Measurements from ENCODE around the gene SERINC5. TPM values are rescaled to one million over a fixed set of nuclear protein-coding genes. Genes with fewer than 3 reads are reported as not detected.
A peak's percentile ranks its signal among the peaks of the same experiment; 100 is the strongest.

Gene SERINC5
- total RNA-seq, 1 donor from 2014 or later = 57.3 TPM

DNA sequence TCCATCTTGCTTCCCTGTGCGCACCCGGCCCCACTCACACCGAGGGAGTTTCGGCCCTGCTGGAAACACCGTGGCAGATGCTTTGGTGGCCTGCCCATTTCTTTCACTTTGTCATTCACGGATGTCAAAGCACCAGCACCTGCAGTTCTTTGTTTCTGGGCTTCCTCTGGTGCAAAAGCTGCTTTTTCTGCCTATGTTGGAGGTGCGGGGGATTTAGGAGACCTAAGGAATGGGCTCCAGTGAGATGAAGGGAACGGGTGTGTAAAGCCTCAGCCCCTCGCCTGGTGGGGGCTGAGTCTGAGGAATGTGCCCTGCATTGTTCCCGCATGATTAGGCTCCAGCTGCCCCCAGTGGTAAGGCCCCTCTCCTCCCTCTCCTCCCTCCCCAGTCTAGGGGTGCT, 158.4 kb downstream of the SERINC5 start:
- no peak overlapping the region for H2AFZ ChIP-seq (ENCODE audit: low read depth, low read length)

GRCh38 chr5:80094236-80094738, 161.6 kb downstream of the SERINC5 start:
- no peaks in the 10 kb centered on the region for H4K20me1 ChIP-seq (ENCODE audit: insufficient read depth, low read length)
- H3K27ac Mint-ChIP-seq (ENCODE audit: unreplicated experiment) = no peak overlapping the region
- H3K4me1 ChIP-seq (ENCODE audit: insufficient read depth, low read length) = no peaks in the 10 kb centered on the region
- no peak for FAIRE-seq
- H3K27me3 Mint-ChIP-seq (ENCODE audit: low read depth, unreplicated experiment) = no peaks in the 10 kb centered on the region
- TF ChIP-seq EZH2 (IDR thresholded peaks at IDR 0.05; ENCODE audit: insufficient read depth, low read length) (no peak), CTCF (IDR thresholded peaks at IDR 0.05; ENCODE audit: insufficient read depth, low read depth, low read length) (no peak)
- H3K4me3 Mint-ChIP-seq (ENCODE audit: unreplicated experiment) = no peak overlapping the region
- no peaks in the 10 kb centered on the region for H3K9me3 Mint-ChIP-seq (ENCODE audit: unreplicated experiment)
- peaks cover 15% of the 10 kb centered on the region for H3K4me1 Mint-ChIP-seq (ENCODE audit: low read depth, unreplicated experiment)
- H3K9me3 ChIP-seq (ENCODE audit: insufficient read depth, low read depth, low read length) = no peaks in the 10 kb centered on the region
- H2AFZ ChIP-seq (ENCODE audit: low read depth, low read length) = no peak overlapping the region
- H3K4me2 ChIP-seq (ENCODE audit: low read length) = no peak overlapping the region
- H3K27me3 ChIP-seq (ENCODE audit: insufficient read depth, low read length) = no peaks in the 10 kb centered on the region
- no peaks in the 10 kb centered on the region for H3K36me3 ChIP-seq (ENCODE audit: insufficient read depth, low read length)
- DNase-seq (ENCODE audit: low read depth) = no peak
- no peak overlapping the region for H3K4me3 ChIP-seq (ENCODE audit: insufficient read depth, low read depth, low read length)
- H3K9ac ChIP-seq (ENCODE audit: low read length) = no peak overlapping the region
- no peaks in the 10 kb centered on the region for H3K36me3 Mint-ChIP-seq (ENCODE audit: low read depth, unreplicated experiment)
- no peaks in the 10 kb centered on the region for H3K79me2 ChIP-seq (ENCODE audit: insufficient read depth, low read length)
- H3K27ac ChIP-seq (ENCODE audit: low read depth, low read length) = no peak overlapping the region

More for the DNA sequence above, 158.4 kb downstream of the SERINC5 start:
- peaks cover 15% of the 10 kb centered on the region for H3K4me1 Mint-ChIP-seq (ENCODE audit: low read depth, unreplicated experiment)
- no peaks in the 10 kb centered on the region for H3K27me3 Mint-ChIP-seq (ENCODE audit: low read depth, unreplicated experiment)
- Histone ChIP-seq H3K36me3 (ENCODE audit: insufficient read depth, low read length) (no peaks in the 10 kb centered on the region), H3K4me1 (ENCODE audit: insufficient read depth, low read length) (no peaks in the 10 kb centered on the region), H3K4me2 (ENCODE audit: low read length) (no peak overlapping the region), H3K27ac (ENCODE audit: low read depth, low read length) (no peak overlapping the region), H3K9ac (ENCODE audit: low read length) (no peak overlapping the region), H3K9me3 (ENCODE audit: insufficient read depth, low read depth, low read length) (no peaks in the 10 kb centered on the region), H3K27me3 (ENCODE audit: insufficient read depth, low read length) (no peaks in the 10 kb centered on the region), H3K79me2 (ENCODE audit: insufficient read depth, low read length) (no peaks in the 10 kb centered on the region), H4K20me1 (ENCODE audit: insufficient read depth, low read length) (no peaks in the 10 kb centered on the region), H3K4me3 (ENCODE audit: insufficient read depth, low read depth, low read length) (no peak overlapping the region)
- no peak for DNase-seq (ENCODE audit: low read depth)
- peak overlapping the region; percentile 75 for H3K27ac Mint-ChIP-seq (ENCODE audit: unreplicated experiment)
- H3K9me3 Mint-ChIP-seq (ENCODE audit: unreplicated experiment) = no peaks in the 10 kb centered on the region
- FAIRE-seq = no peak
- no peaks in the 10 kb centered on the region for H3K36me3 Mint-ChIP-seq (ENCODE audit: low read depth, unreplicated experiment)
- TF ChIP-seq EZH2 (IDR thresholded peaks at IDR 0.05; ENCODE audit: insufficient read depth, low read length) = no peak
- TF ChIP-seq CTCF (IDR thresholded peaks at IDR 0.05; ENCODE audit: insufficient read depth, low read depth, low read length) = no peak
- H3K4me3 Mint-ChIP-seq (ENCODE audit: unreplicated experiment) = no peak overlapping the region

- no peak overlapping the region for H3K27ac Mint-ChIP-seq (ENCODE audit: unreplicated experiment)
- peaks cover 15% of the 10 kb centered on the region for H3K4me1 Mint-ChIP-seq (ENCODE audit: low read depth, unreplicated experiment)
- Histone ChIP-seq H3K4me2 (ENCODE audit: low read length) (no peak overlapping the region), H4K20me1 (ENCODE audit: insufficient read depth, low read length) (no peaks in the 10 kb centered on the region), H3K79me2 (ENCODE audit: insufficient read depth, low read length) (no peaks in the 10 kb centered on the region), H3K36me3 (ENCODE audit: insufficient read depth, low read length) (no peaks in the 10 kb centered on the region), H3K4me1 (ENCODE audit: insufficient read depth, low read length) (no peaks in the 10 kb centered on the region), H2AFZ (ENCODE audit: low read depth, low read length) (no peak overlapping the region), H3K9ac (ENCODE audit: low read length) (no peak overlapping the region), H3K27ac (ENCODE audit: low read depth, low read length) (no peak overlapping the region), H3K9me3 (ENCODE audit: insufficient read depth, low read depth, low read length) (no peaks in the 10 kb centered on the region), H3K27me3 (ENCODE audit: insufficient read depth, low read length) (no peaks in the 10 kb centered on the region), H3K4me3 (ENCODE audit: insufficient read depth, low read depth, low read length) (no peak overlapping the region)
- FAIRE-seq (no peak), DNase-seq (ENCODE audit: low read depth) (no peak)
- no peaks in the 10 kb centered on the region for H3K36me3 Mint-ChIP-seq (ENCODE audit: low read depth, unreplicated experiment)
- no peaks in the 10 kb centered on the region for H3K9me3 Mint-ChIP-seq (ENCODE audit: unreplicated experiment)
- no peak overlapping the region for H3K4me3 Mint-ChIP-seq (ENCODE audit: unreplicated experiment)
- H3K27me3 Mint-ChIP-seq (ENCODE audit: low read depth, unreplicated experiment) = no peaks in the 10 kb centered on the region
- TF ChIP-seq EZH2 (IDR thresholded peaks at IDR 0.05; ENCODE audit: insufficient read depth, low read length) (no peak), CTCF (IDR thresholded peaks at IDR 0.05; ENCODE audit: insufficient read depth, low read depth, low read length) (no peak)
These were observed 162.1 kb downstream of the SERINC5 start for GRCh38 chr5:80093796-80094195.

All from astrocyte (in vitro differentiated cells and primary cell).